WI38 (cell line): ENCODE data around the gene AARS2.

Source experiments
- H3K4me3 ChIP-seq: 2 replicates; pipeline ENCODE4 v1.5.1; 2011; ENCODE audit warnings: low read depth, mild to moderate bottlenecking, control low read depth, low read length
- TF ChIP-seq, protein P1 (sequence below): IDR thresholded peaks from 2 replicates; pipeline ENCODE4 v1.5.1; 2012; ENCODE audit warnings: low read depth, mild to moderate bottlenecking, control low read depth, low read length

AARS2 gene

GRCh38 chr6:44298864-44299263 lies 14.3 kb downstream of the AARS2 start:
- TF ChIP-seq, protein P1, sequence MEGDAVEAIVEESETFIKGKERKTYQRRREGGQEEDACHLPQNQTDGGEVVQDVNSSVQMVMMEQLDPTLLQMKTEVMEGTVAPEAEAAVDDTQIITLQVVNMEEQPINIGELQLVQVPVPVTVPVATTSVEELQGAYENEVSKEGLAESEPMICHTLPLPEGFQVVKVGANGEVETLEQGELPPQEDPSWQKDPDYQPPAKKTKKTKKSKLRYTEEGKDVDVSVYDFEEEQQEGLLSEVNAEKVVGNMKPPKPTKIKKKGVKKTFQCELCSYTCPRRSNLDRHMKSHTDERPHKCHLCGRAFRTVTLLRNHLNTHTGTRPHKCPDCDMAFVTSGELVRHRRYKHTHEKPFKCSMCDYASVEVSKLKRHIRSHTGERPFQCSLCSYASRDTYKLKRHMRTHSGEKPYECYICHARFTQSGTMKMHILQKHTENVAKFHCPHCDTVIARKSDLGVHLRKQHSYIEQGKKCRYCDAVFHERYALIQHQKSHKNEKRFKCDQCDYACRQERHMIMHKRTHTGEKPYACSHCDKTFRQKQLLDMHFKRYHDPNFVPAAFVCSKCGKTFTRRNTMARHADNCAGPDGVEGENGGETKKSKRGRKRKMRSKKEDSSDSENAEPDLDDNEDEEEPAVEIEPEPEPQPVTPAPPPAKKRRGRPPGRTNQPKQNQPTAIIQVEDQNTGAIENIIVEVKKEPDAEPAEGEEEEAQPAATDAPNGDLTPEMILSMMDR, result no peak
- H3K4me3 ChIP-seq, result no peak overlapping the region

- no peak overlapping the region for H3K4me3 ChIP-seq
- TF ChIP-seq, protein P1, result no peak
These were observed 14.9 kb downstream of the AARS2 start for GRCh38 chr6:44298055-44298803.

- TF ChIP-seq, protein P1, result no peak
- peak overlapping the region; percentile 47 for H3K4me3 ChIP-seq
These were observed 15.8 kb downstream of the AARS2 start for GRCh38 chr6:44297063-44298038.

- TF ChIP-seq, protein P1, result no peak
These were observed 18.0 kb downstream of the AARS2 start for GRCh38 chr6:44294832-44295791.

GRCh38 chr6:44292661-44293365 lies 20.3 kb downstream of the AARS2 start:
- TF ChIP-seq, protein P1, result no peak
- no peak overlapping the region for H3K4me3 ChIP-seq

More at GRCh38 chr6:44294832-44295791, 18.0 kb downstream of the AARS2 start:
- no peak overlapping the region for H3K4me3 ChIP-seq

DNA sequence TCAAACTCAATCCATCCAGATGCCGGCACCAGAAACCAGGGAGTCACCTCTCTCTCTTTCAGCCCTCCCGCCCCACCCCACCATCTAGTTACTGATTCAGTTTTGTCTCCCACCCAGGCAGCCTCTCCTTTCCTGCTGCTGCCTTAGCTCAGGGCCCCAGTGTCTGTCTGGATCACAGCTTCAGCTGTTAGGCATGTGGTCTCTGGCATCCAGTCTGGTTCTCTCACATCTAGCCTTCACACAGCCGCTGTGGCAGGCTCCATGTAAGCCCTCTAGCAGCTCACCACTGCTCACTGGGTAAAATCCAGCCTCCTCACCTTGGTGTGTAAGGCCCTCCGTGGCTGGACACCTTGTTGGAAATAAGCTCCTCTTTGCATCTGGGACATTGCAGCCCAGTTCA lies 21.3 kb downstream of the AARS2 start:
- TF ChIP-seq, protein P1, result no peak
- no peak overlapping the region for H3K4me3 ChIP-seq
